SK-N-MC (cell line): ENCODE results near the gene TRANK1.

Experiments
- EZH2 ChIP-seq: fragments of 200-600 bp; sonication (generic); IDR thresholded peaks from one replicate; pipeline ENCODE4 v1.6.1; 2017; ENCODE audit warnings: antibody characterized with exemption
- FOXP2 ChIP-seq: optimal IDR thresholded peaks from 2 replicates; pipeline ENCODE3; 2011; ENCODE audit warnings: mild to moderate bottlenecking, moderate library complexity; ENCODE audit not compliant: insufficient read depth; ENCODE audit errors: extremely low read length, control extremely low read depth
- POLR2AphosphoS5 ChIP-seq: IDR thresholded peaks from 2 replicates; pipeline ENCODE4 v1.6.1; 2012; ENCODE audit warnings: mild to moderate bottlenecking, low read depth, low read length, borderline replicate concordance

DNA sequence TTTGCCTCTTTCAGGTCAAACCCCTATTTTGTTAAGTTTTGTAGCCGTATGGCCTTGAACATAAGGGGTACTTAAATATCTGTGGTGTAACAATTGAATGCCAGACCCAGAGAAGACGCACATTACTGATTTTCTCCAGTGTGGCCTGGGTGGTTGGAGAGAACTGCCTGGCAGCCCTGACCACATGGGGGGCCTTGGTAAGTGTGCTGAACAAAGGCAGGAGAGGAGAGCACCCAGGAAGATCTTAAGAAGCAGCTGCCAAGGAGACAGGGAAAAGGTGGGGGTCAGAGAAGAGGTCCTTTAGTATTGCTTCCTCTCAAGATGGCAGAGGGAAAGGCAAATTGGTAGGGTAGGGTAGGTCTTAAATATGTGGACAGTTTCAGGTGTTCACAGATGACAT, 35.7 kb downstream of the TRANK1 start:
- TF ChIP-seq POLR2AphosphoS5 (no peak), EZH2 (no peak), FOXP2 (no peak)
